Measurements from ENCODE around the gene OR2Y1.
"Not testable (repeated sequence)": the region's sequence is repeated elsewhere in the genome, so short reads cannot be mapped to it uniquely, and the experiment has no call there.

Gene OR2Y1

DNA sequence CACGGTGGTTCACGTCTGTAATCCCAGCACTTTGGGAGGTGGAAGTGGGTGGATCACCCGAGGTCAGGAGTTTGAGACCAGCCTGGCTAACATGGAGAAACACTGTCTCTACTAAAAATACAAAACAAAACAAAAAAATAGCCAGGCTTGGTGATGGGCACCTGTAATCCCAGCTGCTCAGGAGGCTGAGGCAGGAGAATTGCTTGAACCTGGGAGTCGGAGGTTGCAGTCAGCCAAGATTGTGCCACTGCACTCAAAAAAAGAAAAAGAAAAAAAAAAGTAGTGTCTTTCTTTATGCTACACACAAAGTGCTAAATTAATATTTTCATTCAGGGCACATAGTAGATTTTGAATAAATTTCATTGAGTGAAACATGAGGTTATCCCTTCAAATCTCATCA is 1.1 kb upstream of the OR2Y1 start:
- H2BK120ac ChIP-seq (ENCODE audit: low read depth, low read length); H2BK5ac ChIP-seq (ENCODE audit: low read length); H3K4me2 ChIP-seq (ENCODE audit: insufficient read depth, low read length, poor library complexity, severe bottlenecking); H2BK15ac ChIP-seq (ENCODE audit: low read length); H4K8ac ChIP-seq (ENCODE audit: low read depth, low read length); H3K36me3 ChIP-seq (replicated peaks in 1 of 2; ENCODE audit: control insufficient read depth in 2 of 2, insufficient read depth in 2 of 2, low read length in 2 of 2); DNase-seq (ENCODE audit: low spot score); H4K91ac ChIP-seq (ENCODE audit: low read depth, low read length, poor library complexity); H3K14ac ChIP-seq (ENCODE audit: low read length); H2AFZ ChIP-seq (ENCODE audit: low read length); H3K4me1 ChIP-seq (ENCODE audit: control insufficient read depth in 2 of 2, insufficient read depth in 1 of 2, low read depth in 1 of 2, low read length in 2 of 2); H3K27ac ChIP-seq (replicated peaks; ENCODE audit: low read length); H3K9me3 ChIP-seq (replicated peaks in 1 of 2; ENCODE audit: control insufficient read depth in 2 of 2, insufficient read depth in 1 of 2, low read depth in 1 of 2, low read length in 2 of 2); H3K23ac ChIP-seq (ENCODE audit: low read depth, low read length, poor library complexity); H3K79me1 ChIP-seq (ENCODE audit: low read depth, low read length); H3K4ac ChIP-seq (ENCODE audit: low read length); H3K4me3 ChIP-seq (ENCODE audit: low read length in 2 of 2); H3K9ac ChIP-seq (ENCODE audit: low read depth, low read length, poor library complexity); H2BK12ac ChIP-seq (ENCODE audit: low read length); H2AK5ac ChIP-seq (ENCODE audit: low read depth, low read length); H3K18ac ChIP-seq (ENCODE audit: low read length): not testable (repeated sequence)
- peaks cover 0 to 27% (median 0%) of the 10 kb centered on the region in 3 experiments for H3K27me3 ChIP-seq (ENCODE audit: control insufficient read depth in 3 of 3, insufficient read depth in 3 of 3, low read depth in 1 of 3, low read length in 3 of 3)
- no CpG with 5 or more reads among the region's 4 CpGs for WGBS, 2 donors (ENCODE audit: extremely low coverage in 2 of 2, insufficient read length in 2 of 2, insufficient replicate concordance in 1 of 2)

DNA sequence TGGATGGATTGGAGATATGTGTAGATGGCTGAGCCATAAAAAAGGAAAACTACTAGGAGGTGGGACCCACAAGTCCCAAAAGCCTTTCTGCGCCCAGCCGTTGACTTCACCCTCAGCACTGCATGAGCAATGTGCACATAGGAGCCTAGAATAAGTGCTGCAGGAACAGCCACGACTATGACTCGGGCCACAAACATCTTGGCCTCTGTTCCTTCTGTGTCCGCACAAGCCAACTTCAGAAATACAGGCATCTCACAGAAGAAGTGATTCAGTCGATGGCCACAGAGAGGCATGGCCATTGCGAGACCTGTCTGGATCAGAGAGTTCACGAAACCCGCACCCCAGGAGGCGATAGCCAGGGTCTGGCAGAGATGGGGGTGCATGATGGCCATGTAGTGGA is 587 bp downstream of the OR2Y1 start:
- Histone ChIP-seq H2AK5ac (ENCODE audit: low read depth, low read length) (no peak overlapping the region), H2BK15ac (ENCODE audit: low read length) (no peak overlapping the region), H2BK12ac (ENCODE audit: low read length) (no peak overlapping the region), H4K8ac (ENCODE audit: low read depth, low read length) (no peak overlapping the region), H2BK5ac (ENCODE audit: low read length) (no peak overlapping the region), H3K23ac (ENCODE audit: low read depth, low read length, poor library complexity) (peak overlapping the region; percentile 47), H2AFZ (ENCODE audit: low read length) (no peak overlapping the region), H2BK120ac (ENCODE audit: low read depth, low read length) (no peak overlapping the region), H3K27me3 (ENCODE audit: control insufficient read depth in 3 of 3, insufficient read depth in 3 of 3, low read depth in 1 of 3, low read length in 3 of 3) (peaks cover 0 to 10% (median 0%) of the 10 kb centered on the region in 3 experiments), H3K9me3 (replicated peaks in 1 of 2; ENCODE audit: control insufficient read depth in 2 of 2, insufficient read depth in 1 of 2, low read depth in 1 of 2, low read length in 2 of 2) (no peaks in the 10 kb centered on the region), H3K18ac (ENCODE audit: low read length) (no peak overlapping the region), H4K91ac (ENCODE audit: low read depth, low read length, poor library complexity) (no peak overlapping the region), H3K4ac (ENCODE audit: low read length) (no peak overlapping the region), H3K79me1 (ENCODE audit: low read depth, low read length) (no peaks in the 10 kb centered on the region), H3K36me3 (replicated peaks in 1 of 2; ENCODE audit: control insufficient read depth in 2 of 2, insufficient read depth in 2 of 2, low read length in 2 of 2) (no peaks in the 10 kb centered on the region), H3K14ac (ENCODE audit: low read length) (no peak overlapping the region), H3K4me3 (ENCODE audit: low read length in 2 of 2) (no peak overlapping the region), H3K9ac (ENCODE audit: low read depth, low read length, poor library complexity) (no peak overlapping the region), H3K27ac (replicated peaks; ENCODE audit: low read length) (no peak overlapping the region), H3K4me1 (ENCODE audit: control insufficient read depth in 2 of 2, insufficient read depth in 1 of 2, low read depth in 1 of 2, low read length in 2 of 2) (no peaks in the 10 kb centered on the region), H3K4me2 (ENCODE audit: insufficient read depth, low read length, poor library complexity, severe bottlenecking) (no peak overlapping the region)
- WGBS, 2 donors (ENCODE audit: extremely low coverage in 2 of 2, insufficient read length in 2 of 2, insufficient replicate concordance in 1 of 2): no CpG with 5 or more reads among the region's 10 CpGs
- no peak for DNase-seq (ENCODE audit: low spot score)

- Histone ChIP-seq H3K18ac (ENCODE audit: low read length) (no peak overlapping the region), H3K27me3 (ENCODE audit: control insufficient read depth in 3 of 3, insufficient read depth in 3 of 3, low read depth in 1 of 3, low read length in 3 of 3) (peaks cover 0 to 9% (median 0%) of the 10 kb centered on the region in 3 experiments), H2BK12ac (ENCODE audit: low read length) (no peak overlapping the region), H3K79me1 (ENCODE audit: low read depth, low read length) (no peaks in the 10 kb centered on the region), H2BK120ac (ENCODE audit: low read depth, low read length) (no peak overlapping the region), H4K8ac (ENCODE audit: low read depth, low read length) (no peak overlapping the region), H2AFZ (ENCODE audit: low read length) (no peak overlapping the region), H3K9ac (ENCODE audit: low read depth, low read length, poor library complexity) (no peak overlapping the region), H3K4me2 (ENCODE audit: insufficient read depth, low read length, poor library complexity, severe bottlenecking) (no peak overlapping the region), H3K36me3 (replicated peaks in 1 of 2; ENCODE audit: control insufficient read depth in 2 of 2, insufficient read depth in 2 of 2, low read length in 2 of 2) (no peaks in the 10 kb centered on the region), H3K23ac (ENCODE audit: low read depth, low read length, poor library complexity) (no peak overlapping the region), H3K4ac (ENCODE audit: low read length) (no peak overlapping the region), H2BK5ac (ENCODE audit: low read length) (no peak overlapping the region), H3K4me1 (ENCODE audit: control insufficient read depth in 2 of 2, insufficient read depth in 1 of 2, low read depth in 1 of 2, low read length in 2 of 2) (no peaks in the 10 kb centered on the region), H2BK15ac (ENCODE audit: low read length) (no peak overlapping the region), H3K27ac (replicated peaks; ENCODE audit: low read length) (no peak overlapping the region), H3K9me3 (replicated peaks in 1 of 2; ENCODE audit: control insufficient read depth in 2 of 2, insufficient read depth in 1 of 2, low read depth in 1 of 2, low read length in 2 of 2) (no peaks in the 10 kb centered on the region), H3K4me3 (ENCODE audit: low read length in 2 of 2) (no peak overlapping the region), H2AK5ac (ENCODE audit: low read depth, low read length) (no peak overlapping the region), H4K91ac (ENCODE audit: low read depth, low read length, poor library complexity) (no peak overlapping the region), H3K14ac (ENCODE audit: low read length) (no peak overlapping the region)
- WGBS, 2 donors (ENCODE audit: extremely low coverage in 2 of 2, insufficient read length in 2 of 2, insufficient replicate concordance in 1 of 2): no CpG with 5 or more reads among the region's 2 CpGs
- no peak for DNase-seq (ENCODE audit: low spot score)
Measured at GRCh38 chr5:180736536-180736935, 3.3 kb downstream of the OR2Y1 start.

DNA sequence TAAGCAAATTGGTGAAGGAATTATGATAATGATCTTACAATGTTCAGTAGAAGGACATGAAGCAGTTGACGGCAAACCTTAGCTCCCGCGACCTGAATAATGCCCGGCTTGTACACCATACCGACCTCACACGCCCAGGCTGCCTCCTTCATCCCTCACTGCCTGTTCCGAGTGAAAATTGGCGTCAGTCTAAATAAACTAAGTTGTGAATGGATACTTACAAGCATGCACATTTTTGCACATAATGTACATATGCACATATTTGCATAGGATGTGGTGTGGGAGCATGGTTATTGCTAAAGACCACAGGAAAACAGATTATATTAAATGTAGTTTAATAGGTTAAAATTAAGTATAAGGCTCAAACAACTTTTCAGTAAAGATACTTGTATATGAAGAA is 14.9 kb downstream of the OR2Y1 start:
- no peak overlapping the region for H2BK15ac ChIP-seq (ENCODE audit: low read length)
- H4K91ac ChIP-seq (ENCODE audit: low read depth, low read length, poor library complexity): no peak overlapping the region
- H3K14ac ChIP-seq (ENCODE audit: low read length): no peak overlapping the region
- no peak overlapping the region for H3K27ac ChIP-seq (replicated peaks; ENCODE audit: low read length)
- H2BK12ac ChIP-seq (ENCODE audit: low read length): no peak overlapping the region
- H3K4me3 ChIP-seq (ENCODE audit: low read length in 2 of 2): no peak overlapping the region
- no peak overlapping the region for H2BK5ac ChIP-seq (ENCODE audit: low read length)
- no peak for DNase-seq (ENCODE audit: low spot score)
- H3K9me3 ChIP-seq (replicated peaks in 1 of 2; ENCODE audit: control insufficient read depth in 2 of 2, insufficient read depth in 1 of 2, low read depth in 1 of 2, low read length in 2 of 2): peaks cover 2 to 4% of the 10 kb centered on the region in 2 donors
- no peak overlapping the region for H2AK5ac ChIP-seq (ENCODE audit: low read depth, low read length)
- H3K36me3 ChIP-seq (replicated peaks in 1 of 2; ENCODE audit: control insufficient read depth in 2 of 2, insufficient read depth in 2 of 2, low read length in 2 of 2): no peaks in the 10 kb centered on the region
- no peaks in the 10 kb centered on the region for H3K79me1 ChIP-seq (ENCODE audit: low read depth, low read length)
- no peak overlapping the region for H3K4ac ChIP-seq (ENCODE audit: low read length)
- no peak overlapping the region for H2AFZ ChIP-seq (ENCODE audit: low read length)
- no peak overlapping the region for H4K8ac ChIP-seq (ENCODE audit: low read depth, low read length)
- H3K4me2 ChIP-seq (ENCODE audit: insufficient read depth, low read length, poor library complexity, severe bottlenecking): no peak overlapping the region
- H2BK120ac ChIP-seq (ENCODE audit: low read depth, low read length): no peak overlapping the region
- no peaks in the 10 kb centered on the region for H3K4me1 ChIP-seq (ENCODE audit: control insufficient read depth in 2 of 2, insufficient read depth in 1 of 2, low read depth in 1 of 2, low read length in 2 of 2)
- peaks cover 0 to 6% (median 0%) of the 10 kb centered on the region in 3 experiments for H3K27me3 ChIP-seq (ENCODE audit: control insufficient read depth in 3 of 3, insufficient read depth in 3 of 3, low read depth in 1 of 3, low read length in 3 of 3)
- no peak overlapping the region for H3K23ac ChIP-seq (ENCODE audit: low read depth, low read length, poor library complexity)
- no CpG with 5 or more reads among the region's 8 CpGs for WGBS, 2 donors (ENCODE audit: extremely low coverage in 2 of 2, insufficient read length in 2 of 2, insufficient replicate concordance in 1 of 2)
- no peak overlapping the region for H3K18ac ChIP-seq (ENCODE audit: low read length)
- no peak overlapping the region for H3K9ac ChIP-seq (ENCODE audit: low read depth, low read length, poor library complexity)
